ENCODE data around the gene S100B.

GRCh38 chr21:46553993-46554392 lies 50.9 kb downstream of the S100B start:
- TF ChIP-seq POLR2AphosphoS5 (IDR thresholded peaks at IDR 0.05), result no peak
- no peak for TF ChIP-seq CTCF (IDR thresholded peaks at IDR 0.05)
- no peak for TF ChIP-seq POLR2A (IDR thresholded peaks at IDR 0.05)
- no peak for TF ChIP-seq EP300 (IDR thresholded peaks at IDR 0.05)
